GM19193 (cell line): Measurements from ENCODE around the gene RNF157.
A peak's percentile ranks its signal among the peaks of the same experiment; 100 is the strongest.

Source experiments
- POLR2A ChIP-seq: IDR thresholded peaks from 4 replicates; pipeline ENCODE4 v1.6.1; 2011; ENCODE audit not compliant: insufficient read depth, insufficient read length; ENCODE audit errors: extremely low read depth

The RNF157 gene

DNA sequence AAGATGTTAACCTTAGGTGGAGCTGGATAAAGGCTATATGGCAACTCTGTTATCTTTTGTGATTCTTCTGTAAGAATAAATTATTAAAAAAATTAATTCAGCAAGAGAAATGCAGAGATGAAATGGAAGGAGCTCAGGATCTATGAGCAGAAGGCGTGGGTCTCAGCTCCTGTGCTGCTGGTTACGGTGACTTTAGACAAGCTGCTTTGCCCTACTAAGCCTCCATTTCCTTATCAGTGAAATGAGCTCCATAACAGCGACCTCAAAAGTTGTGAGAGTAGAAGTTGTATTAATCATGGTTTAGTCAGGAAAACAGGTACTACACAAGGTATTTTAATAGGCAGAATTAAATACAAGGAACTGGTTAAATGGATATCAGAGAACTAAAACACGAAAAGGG is 51.0 kb downstream of the RNF157 start:
- TF ChIP-seq POLR2A, result no peak

DNA sequence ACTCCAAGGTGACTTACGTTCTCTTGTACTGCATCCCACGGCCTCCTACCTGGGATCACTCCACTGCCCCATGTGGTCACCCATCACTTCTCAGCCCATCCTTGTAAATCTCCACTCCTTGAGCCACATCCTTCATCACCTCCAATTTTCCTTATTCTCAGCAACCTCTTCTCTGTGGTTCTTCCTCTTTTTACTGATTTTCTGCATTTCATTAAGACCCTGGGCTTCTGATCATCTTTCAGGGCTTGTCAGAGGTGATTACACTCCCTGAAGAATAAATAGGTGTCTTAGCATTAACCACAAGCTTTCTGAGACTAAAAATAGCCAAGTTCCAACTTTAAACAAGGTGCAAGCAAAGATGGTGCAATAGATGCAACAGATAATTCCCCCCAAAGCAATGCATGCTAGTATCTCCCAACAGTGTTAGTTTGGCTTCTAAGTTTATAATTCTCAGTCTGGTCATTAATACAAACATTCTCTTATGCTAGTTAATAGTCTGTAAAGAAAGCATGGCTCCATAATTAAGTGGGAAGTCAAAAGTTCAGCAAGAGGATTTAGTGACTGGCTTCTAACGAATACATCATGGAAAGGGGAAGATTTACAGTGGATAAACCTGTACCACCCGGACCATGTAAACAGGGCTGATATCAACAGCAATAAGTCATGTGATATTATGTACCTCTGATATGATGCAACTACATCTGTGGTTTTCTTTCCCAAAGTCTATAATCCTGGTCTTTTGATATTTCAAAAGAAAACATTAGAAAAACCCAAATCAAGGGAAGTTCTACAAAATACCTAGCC is 51.9 kb downstream of the RNF157 start:
- TF ChIP-seq POLR2A, result no peak

DNA sequence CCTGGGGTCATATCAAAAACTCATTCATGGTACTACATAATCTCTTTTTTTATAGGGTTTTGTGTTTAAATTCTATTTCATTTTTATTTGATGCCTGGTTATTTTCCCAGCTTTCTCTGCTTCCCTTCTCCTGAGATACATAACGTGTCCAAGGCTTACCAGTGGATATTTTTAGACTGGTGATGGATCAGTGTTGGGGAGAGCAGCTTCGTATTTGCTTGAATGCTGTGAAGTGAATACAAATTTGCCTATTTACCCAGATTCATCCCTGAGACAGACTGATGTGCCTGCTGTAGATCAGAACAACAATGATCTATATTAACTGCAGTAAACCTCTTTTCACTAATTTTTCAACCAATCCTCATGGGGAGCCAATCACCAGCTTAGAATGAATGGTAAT is 56.0 kb downstream of the RNF157 start:
- no peak for TF ChIP-seq POLR2A

DNA sequence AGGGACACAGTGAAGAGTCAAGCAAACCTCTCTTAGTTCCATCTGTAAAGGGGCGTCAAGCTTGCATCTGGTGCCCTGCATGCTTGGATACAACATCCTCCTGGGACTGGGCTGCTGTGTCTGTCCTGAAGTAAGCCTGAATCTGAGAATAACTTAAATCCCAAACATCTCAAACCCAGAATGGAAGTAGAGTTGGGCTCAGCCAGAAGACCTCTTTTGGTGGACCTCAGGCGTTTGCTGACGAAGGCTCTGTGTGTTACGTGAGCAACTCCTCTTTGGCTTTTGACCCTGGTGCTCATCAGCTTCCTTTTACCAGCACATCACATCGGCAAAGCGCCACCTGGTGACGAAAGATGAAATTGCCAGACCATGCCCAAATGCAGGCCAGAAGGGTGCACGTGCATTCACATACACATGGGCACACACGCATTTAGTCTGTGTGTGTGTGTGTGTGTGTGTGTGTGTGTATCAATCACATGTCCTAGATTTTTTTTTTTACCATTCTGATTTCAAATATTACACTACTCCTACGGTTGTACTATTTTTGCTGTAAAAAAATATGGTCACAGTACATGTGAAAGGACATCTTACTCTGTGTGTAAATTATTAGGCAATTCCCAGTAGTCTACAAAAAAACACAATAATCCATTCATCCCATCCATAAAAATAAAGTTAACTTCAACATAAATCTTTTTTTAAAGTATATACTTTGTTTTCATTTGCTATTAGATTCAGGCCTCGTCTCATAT is 58.1 kb downstream of the RNF157 start:
- TF ChIP-seq POLR2A, result peak; percentile 22

DNA sequence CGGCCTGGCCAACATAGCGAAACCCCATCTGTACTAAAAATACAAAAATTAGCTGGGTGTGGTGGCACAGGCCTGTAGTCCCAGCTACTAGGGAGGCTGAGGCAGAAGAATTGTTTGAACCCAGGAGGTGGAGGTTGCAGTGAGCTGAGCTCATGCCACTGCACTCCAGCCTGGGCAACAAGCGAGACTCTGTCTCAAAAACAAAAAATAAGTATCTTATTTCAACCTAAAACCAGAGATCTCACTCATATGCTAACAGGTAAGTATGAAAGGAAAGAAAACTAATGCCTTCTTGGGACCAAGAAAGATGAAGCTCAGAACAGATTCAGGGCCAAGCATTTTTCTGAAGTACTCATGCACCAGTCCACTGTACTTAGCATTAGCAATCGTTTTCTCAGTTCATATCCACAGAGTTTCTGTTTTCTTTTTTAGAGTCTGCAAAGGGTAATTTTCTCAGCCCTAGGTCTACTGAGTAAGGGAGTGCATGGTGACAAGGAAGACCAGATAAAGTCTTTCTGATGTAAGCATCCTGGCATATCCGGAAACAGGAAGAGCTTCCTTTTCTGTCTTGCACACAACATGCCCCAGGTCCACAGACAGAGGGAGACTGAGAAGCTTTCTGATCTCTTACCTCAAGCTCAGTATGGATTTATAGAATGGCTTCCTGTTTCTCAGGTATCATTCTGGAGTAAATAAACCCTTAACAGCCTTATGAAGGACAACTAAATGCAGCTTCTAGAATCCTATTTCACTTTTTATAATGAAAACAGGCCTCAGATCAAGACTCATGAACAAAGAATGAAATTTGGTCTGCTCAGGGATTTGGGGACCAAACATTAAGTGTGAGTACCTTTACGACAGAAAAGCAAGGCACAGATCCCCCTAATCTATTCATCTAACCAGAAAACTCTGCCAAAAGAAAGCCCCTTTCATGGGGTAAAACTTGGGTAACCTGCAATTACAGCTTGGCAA is 60.5 kb downstream of the RNF157 start:
- TF ChIP-seq POLR2A, result no peak

DNA sequence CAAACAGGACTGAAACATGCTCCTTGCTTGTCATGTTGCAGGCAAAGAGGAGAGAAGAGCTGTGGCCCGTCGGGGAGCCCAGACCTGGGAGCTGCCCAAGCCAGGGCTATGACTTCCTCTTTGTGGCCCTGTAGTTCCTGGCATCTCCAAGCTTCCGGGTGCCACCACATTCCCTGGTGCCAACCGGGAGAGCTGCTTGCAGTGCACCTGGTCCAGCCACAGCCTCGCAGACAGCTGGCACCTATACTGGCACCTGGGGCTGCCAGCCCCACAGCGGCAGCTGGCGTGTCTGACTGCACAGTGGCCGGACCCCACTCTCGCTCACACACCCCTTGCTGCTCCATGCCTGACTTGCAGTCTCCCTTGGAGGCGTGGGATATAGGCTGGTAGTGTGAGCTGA is 62.2 kb downstream of the RNF157 start:
- TF ChIP-seq POLR2A, result no peak

DNA sequence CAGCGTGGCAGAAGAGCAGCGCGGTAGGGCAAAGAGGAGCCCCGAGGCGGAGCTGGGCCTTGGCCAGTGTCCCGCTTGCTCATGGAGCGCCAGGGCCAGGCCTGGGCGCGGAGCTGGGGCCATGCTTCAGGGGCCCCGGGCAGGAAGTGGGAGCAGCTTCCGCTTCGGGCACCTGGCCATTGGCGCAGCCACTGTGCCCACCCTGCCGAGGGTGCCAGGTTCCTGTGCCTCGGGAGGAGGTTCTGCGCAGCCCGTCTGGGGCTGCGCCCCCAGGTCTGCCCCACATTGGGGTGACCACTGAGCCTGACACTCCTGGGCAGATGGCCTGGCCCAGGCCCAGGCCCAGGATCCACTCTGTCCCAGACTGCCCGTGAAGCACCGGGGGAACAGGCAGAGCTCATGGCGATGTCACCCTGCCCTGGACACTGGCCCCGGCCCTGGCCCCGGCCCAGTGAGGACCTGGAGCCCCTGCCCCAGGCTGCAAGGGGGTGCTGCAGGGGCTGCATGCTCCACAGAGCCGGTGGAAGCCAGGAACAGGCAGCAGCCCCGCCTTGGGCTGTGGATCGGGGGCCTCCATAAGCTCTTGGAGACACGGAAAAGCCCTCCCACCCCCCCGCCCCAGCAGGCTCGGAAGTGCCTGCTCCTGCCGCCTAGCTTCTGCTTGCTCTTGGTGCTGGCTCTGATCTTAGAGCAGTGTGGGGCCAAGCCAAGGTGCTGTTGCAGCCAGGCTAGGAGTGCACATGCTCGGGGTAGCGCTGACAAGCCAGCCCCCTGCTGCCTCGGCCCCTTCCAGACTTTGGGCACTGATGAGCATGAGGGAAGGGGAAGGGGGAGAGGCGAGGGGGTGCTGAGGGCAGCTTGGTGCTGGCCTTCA is 63.4 kb downstream of the RNF157 start:
- no peak for TF ChIP-seq POLR2A

DNA sequence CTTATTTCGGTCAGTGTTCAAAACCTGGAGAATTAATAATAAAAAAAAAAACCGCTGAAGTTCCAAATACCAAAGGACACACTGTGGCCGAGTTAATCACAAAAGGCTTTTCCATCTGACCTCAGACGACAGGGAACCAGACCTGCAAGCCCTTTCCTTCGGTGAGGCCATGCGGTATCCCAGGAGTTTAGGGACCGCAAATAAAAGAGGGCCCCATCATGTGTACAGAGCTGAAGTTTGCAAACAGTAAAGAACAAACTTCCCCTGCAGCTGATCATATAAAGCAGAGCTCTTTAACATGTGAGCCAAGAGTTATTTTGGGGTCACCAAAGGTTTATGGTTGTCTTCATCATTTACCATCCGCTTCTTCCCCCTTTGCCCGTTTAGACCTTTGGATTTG is 66.3 kb downstream of the RNF157 start:
- no peak for TF ChIP-seq POLR2A

DNA sequence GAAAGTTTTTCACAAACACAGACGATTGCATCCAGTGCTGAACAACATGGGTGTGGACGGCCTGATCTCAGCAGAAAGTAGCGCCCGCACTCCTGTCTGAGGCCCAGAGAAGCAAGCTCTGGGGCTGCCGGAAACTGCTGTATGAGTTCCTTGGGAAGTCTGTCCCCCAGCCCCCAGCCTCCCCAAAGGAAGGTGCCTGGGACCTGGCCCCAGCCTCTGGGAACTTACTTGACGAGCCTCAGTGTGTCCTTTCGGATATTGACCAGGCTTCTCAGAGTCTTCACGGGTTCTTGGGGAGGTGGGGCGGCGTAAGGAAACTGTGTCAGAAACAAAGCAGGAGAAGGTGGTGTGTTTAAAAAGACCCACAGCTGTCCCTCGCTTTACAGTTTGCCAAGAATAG is 66.8 kb downstream of the RNF157 start:
- TF ChIP-seq POLR2A, result no peak

DNA sequence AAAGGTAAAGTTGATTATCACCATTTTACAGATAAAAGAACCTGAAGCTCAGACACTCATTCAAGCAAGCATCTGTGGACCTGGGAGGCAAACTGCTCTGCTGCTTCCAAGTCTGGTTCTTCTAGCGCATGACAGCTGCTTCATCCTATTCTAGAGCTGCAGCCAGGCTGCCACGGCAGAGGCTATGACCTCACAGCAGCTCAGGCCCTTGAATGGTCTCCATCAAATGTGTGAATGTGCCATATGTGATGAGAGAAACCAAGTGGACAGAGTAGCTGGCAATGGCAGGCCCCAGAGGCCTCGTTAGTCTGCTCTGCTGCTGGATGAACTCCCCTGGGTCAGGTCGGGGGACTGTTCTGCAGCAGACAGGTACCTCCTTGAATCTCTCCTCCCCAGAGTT is 68.6 kb downstream of the RNF157 start:
- no peak for TF ChIP-seq POLR2A

DNA sequence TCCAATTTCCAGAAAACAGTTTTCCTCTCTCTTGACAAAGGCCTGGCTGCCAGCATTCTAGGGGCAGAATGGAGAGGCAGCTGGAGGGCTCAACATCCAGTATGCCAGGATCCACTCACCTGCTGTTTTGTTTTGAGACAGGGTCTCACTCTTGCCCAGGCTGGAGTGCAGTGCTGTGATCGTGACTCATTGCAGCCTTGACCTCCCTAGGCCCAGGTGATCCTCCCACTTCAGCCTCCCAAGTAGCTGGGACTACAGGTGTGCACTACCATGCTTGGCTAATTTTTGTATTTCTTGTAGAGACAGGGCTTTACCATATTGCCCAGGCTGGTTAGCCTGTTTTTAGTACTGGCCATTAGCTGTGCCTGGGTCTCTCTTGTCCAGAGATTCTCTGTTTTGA is 70.2 kb downstream of the RNF157 start:
- TF ChIP-seq POLR2A, result no peak

DNA sequence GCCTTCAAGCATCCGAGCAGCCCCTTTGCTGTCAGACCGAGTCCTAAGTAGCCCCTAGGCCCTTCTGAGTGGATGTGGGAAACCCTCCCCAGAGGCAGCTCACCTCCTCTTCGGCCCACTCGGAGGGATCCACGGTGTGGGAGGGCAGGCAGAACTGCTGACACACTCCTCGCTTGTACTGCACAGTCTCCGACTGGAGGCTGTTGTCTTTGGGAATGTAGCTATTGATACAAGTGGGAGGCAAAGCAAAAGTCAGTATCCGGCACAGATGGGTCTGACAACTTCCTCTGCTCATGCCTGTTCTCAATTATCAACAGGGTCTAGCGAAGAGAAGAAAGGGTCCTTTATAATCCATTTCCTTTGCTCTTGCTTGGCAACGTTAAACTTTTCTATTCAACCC is 73.4 kb downstream of the RNF157 start:
- TF ChIP-seq POLR2A, result no peak

DNA sequence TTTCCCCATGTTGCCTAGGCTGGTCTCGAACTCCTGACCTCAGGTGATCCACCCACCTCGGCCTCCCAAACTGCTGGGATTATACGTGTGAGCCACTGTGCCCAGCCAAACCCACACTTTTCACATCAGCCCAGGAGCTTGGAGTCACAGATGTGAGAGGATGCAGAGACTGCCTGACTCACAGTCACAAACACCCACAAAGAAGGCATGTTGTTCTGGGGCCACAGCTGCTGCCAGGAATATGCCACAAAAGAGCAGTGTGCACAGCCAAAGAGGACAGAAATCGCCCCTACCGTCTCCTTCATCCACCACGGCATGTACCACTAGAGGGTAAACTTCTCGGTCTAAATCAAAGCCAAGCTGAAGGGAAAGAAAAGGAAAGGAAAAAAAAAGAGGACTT is 74.1 kb downstream of the RNF157 start:
- no peak for TF ChIP-seq POLR2A

DNA sequence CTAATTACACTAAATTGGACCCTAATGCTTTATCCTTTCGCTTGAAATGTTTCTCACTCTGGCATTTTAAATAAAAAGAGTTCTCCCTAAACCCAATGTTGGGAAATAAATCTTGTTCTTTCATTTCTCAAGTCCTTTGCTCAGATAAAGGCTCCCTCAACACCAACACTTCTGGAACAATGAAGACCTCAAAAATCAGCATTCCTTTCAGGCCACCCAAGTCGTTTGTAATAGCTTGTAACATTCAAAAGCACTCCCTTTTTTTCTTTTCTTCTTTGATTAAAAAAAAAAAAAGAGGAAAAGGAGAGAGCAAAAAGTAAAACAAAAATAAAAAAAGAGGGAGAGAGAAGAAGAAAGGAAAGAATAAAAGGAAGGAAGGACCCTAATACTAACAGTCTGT is 76.0 kb downstream of the RNF157 start:
- TF ChIP-seq POLR2A, result no peak

DNA sequence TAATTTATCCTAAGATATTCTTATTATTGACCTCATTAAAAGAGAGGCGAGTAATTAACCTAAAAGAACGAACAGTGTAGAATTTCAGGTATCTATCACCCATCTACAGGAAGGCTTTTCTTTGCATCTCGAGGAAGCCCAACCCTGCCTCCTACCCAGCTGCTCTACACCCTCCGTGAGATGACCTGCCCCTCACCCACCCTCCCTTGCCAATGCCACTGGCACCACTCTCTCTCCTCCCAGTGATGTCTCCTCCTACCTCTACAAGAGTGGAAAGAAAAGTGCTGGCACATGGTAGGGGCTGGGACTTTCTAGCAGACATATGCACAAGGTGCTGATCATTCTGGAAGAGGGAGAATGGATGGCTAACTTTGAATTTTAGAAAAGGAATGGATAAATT is 76.4 kb downstream of the RNF157 start:
- TF ChIP-seq POLR2A, result no peak

DNA sequence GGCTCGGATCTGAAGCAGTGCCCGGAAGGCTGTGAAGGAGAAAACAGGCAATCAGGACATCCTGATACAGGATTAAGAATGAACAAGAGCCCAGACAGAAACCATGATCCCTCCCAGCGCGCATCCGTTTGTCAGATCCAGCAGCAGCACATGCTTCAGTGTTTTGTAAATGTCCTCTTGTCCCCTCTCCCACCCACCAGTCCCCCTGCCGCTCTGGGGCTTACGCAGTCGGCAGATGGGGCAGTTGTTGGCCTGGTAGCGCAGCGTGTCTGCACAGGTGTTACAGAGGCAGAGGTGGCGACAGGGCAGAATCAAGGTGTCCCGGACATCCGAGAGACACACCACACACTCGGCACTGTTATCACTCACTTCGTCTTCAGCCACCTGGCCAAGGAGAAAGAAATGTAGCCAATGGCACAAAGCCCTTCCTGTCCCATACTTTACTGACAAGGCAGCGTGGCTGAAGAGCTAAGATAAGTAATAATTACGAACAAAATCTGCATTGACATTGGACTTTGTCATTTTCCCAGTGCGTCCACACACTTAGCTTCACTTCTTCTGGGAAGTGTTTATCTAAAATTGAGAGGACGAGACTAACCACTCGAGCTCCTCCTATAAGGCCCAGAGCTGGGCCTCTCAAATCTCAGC is 78.5 kb downstream of the RNF157 start:
- TF ChIP-seq POLR2A, result no peak
